ENCODE data around the gene ZNF385C. TPM values are rescaled to one million over a fixed set of nuclear protein-coding genes. Genes with fewer than 3 reads are reported as not detected.

ZNF385C gene
- total and polyA plus RNA-seq, 12 donors, result 0.07 to 0.16 (median 0.11) TPM; not detected in 6

DNA sequence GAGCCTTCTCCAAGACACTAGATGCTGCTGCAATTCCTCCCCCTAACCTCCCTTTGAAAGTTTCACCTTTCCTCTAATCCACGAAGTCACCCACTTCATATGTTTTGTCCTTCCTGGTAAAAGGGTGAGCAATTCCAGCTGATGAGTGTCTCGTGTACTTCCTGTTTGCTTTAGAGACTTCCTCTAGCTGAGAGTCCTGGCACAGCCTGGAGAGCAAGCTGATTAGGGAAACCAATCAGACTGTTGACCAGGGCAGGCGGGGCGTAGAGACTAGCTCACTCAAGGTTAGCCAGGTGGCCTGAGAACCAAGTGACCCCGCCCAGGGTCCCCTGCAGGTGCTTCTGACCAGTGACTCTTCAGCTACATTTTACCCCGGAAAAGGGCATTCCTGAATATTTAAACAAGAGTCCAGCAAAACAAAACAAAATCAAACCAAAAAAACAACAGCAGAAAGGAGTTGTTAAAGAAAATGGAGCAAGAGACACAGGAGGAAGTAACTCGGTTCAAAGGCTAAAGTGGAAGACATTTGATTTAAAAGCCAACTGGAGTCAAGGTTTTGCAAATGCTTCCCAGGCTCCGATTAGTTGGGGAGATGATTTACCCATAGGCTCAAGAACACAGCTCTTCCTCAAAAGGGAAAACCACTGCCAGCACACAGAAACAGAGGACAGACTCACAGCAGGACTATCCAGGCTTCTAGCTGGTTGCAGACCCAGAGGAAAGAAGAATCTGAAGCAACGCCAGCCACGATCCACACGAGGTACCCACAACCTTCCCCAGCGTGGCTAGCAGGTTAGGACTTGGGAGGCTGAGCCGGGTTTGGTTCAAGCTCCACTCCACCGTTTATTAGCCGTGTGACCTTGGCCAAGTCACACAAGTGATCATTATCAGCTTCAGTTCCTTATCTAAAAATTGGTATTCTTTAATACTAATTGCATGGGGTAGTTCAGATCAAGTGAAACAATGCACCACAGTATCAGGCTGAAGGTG, 37.7 kb upstream of the ZNF385C start:
- peak overlapping the region in 1 of 4 donors; percentile 35 for H3K4me3 ChIP-seq
- peak in 6 of 7 donors; percentile 84 to 92 (median 87) for DNase-seq
- intact Hi-C loops (cut with DNase I), result no loop called here
- peaks cover 61 to 88% of the 10 kb centered on the region in 2 donors for H3K4me1 ChIP-seq (replicated peaks in 1 of 2)
- peaks cover 0 to 1% of the 10 kb centered on the region in 2 donors for H3K36me3 ChIP-seq (replicated peaks in 1 of 2)
- H3K27me3 ChIP-seq, result no peaks in the 10 kb centered on the region
- TF ChIP-seq, protein P1, sequence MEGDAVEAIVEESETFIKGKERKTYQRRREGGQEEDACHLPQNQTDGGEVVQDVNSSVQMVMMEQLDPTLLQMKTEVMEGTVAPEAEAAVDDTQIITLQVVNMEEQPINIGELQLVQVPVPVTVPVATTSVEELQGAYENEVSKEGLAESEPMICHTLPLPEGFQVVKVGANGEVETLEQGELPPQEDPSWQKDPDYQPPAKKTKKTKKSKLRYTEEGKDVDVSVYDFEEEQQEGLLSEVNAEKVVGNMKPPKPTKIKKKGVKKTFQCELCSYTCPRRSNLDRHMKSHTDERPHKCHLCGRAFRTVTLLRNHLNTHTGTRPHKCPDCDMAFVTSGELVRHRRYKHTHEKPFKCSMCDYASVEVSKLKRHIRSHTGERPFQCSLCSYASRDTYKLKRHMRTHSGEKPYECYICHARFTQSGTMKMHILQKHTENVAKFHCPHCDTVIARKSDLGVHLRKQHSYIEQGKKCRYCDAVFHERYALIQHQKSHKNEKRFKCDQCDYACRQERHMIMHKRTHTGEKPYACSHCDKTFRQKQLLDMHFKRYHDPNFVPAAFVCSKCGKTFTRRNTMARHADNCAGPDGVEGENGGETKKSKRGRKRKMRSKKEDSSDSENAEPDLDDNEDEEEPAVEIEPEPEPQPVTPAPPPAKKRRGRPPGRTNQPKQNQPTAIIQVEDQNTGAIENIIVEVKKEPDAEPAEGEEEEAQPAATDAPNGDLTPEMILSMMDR (IDR thresholded peaks at IDR 0.05), result no peak
- peak in 1 of 2 donors; percentile 43 for TF ChIP-seq POLR2A (IDR thresholded peaks at IDR 0.05)
- no peaks in the 10 kb centered on the region for H3K9me3 ChIP-seq (replicated peaks in 1 of 3)
- WGBS, 4 donors, result 15 to 22% (median 19%) methylated on average over 12 to 15 of the region's 15 CpGs
- peak overlapping the region; percentile 74 to 93 (median 80) for H3K27ac ChIP-seq

DNA sequence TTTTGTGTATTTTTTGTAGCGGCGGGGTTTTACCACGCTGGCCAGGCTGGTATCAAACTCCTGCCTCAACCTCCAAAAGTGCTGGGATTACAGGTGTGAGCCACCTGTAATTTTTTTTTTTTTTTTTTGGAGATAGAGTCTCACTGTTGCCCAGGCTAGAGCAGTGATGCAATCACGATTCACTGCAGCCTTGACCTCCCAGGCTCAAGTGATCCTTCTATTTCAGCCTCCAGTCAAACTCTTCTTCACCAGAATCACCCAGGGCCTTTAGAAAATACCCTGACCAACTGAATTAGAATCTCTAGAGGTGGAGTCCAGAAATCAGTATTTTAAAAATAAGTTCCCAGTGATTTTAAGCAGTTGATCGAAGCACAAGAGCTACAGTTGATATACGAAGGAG, 36.9 kb upstream of the ZNF385C start:
- peaks cover 0 to 2% of the 10 kb centered on the region in 2 donors for H3K36me3 ChIP-seq (replicated peaks in 1 of 2)
- peak overlapping the region; percentile 74 to 93 (median 80) for H3K27ac ChIP-seq
- intact Hi-C loops (cut with DNase I), result no loop called here
- no peaks in the 10 kb centered on the region for H3K9me3 ChIP-seq (replicated peaks in 1 of 3)
- H3K4me1 ChIP-seq (replicated peaks in 1 of 2), result peaks cover 67 to 95% of the 10 kb centered on the region in 2 donors
- no peaks in the 10 kb centered on the region for H3K27me3 ChIP-seq
- WGBS, 4 donors, result 70 to 76% (median 75%) methylated on average over 6 of the region's 6 CpGs
- DNase-seq, result no peak
- TF ChIP-seq POLR2A (IDR thresholded peaks at IDR 0.05), result no peak
- TF ChIP-seq, protein P1 (IDR thresholded peaks at IDR 0.05), result no peak
- H3K4me3 ChIP-seq, result peak overlapping the region in 1 of 4 donors; percentile 5

DNA sequence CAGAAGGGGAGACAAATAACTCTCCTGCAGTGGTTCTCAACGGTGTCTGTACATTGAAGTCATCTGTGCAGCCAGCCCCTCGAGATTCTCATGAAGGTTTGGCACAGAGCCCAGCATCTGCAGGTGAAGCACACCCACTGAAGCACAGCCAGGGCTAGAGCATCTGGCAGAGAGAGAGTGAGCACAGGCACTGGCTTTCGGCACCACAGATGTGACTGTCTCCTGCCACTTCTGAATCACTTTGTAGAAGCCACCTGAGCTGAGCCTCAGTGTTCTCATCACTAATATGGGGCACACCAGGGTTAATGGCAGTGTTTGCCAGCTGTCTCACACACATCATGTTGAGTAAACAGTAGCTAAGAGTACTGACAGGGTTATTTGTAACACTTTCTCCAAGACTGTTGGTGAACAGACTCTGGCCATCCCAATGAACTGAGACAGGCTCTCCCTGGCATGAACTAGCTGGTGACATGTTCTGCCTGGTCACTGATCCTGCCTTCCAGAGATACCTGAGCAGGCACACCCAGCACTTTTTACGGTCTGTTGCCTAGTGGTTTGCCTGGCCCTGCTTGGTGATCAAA, 35.3 kb upstream of the ZNF385C start:
- no peaks in the 10 kb centered on the region for H3K9me3 ChIP-seq (replicated peaks in 1 of 3)
- no peak overlapping the region for H3K4me3 ChIP-seq
- 44 to 50% (median 47%) methylated on average over 3 to 4 of the region's 4 CpGs for WGBS, 4 donors
- no peak for TF ChIP-seq POLR2A (IDR thresholded peaks at IDR 0.05)
- TF ChIP-seq, protein P1 (IDR thresholded peaks at IDR 0.05), result no peak
- DNase-seq, result no peak
- peak overlapping the region in 4 of 5 donors; percentile 7 to 93 (median 68) for H3K27ac ChIP-seq
- intact Hi-C loops (cut with DNase I), result no loop called here
- no peaks in the 10 kb centered on the region for H3K27me3 ChIP-seq
- peaks cover 0 to 18% of the 10 kb centered on the region in 2 donors for H3K36me3 ChIP-seq (replicated peaks in 1 of 2)
- peaks cover 72 to 98% of the 10 kb centered on the region in 2 donors for H3K4me1 ChIP-seq (replicated peaks in 1 of 2)

DNA sequence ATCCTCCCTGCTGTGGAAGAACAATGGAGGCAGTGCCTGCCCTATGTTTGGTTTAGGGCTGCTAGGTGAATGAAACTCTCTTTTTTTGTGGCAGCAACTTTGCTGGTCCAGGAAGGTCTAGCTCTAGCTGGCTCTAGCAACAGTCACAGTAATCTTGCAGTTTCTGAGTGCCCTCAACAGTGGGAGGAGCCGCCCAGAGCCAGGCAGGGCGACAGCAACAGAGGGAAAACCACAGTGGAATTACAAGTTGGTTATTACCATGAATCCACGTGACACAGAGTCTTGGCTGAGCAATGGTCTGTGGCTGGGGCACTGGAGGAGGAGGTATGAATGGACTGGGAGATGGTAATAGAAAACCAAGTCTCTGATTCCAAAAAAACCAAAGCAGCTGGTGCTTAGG, 34.7 kb upstream of the ZNF385C start:
- H3K4me1 ChIP-seq (replicated peaks in 1 of 2), result peaks cover 67 to 92% of the 10 kb centered on the region in 2 donors
- H3K36me3 ChIP-seq (replicated peaks in 1 of 2), result peaks cover 0 to 24% of the 10 kb centered on the region in 2 donors
- no peaks in the 10 kb centered on the region for H3K9me3 ChIP-seq (replicated peaks in 1 of 3)
- H3K4me3 ChIP-seq, result no peak overlapping the region
- TF ChIP-seq, protein P1 (IDR thresholded peaks at IDR 0.05), result no peak
- no peak for TF ChIP-seq POLR2A (IDR thresholded peaks at IDR 0.05)
- peak overlapping the region in 4 of 5 donors; percentile 7 to 93 (median 68) for H3K27ac ChIP-seq
- DNase-seq, result peak in 4 of 7 donors; percentile 61 to 78 (median 64)
- intact Hi-C loops (cut with DNase I), result no loop called here
- no peaks in the 10 kb centered on the region for H3K27me3 ChIP-seq
- 29 to 62% (median 45%) methylated on average over 2 to 3 of the region's 3 CpGs for WGBS, 4 donors
